HCEC 1CT (cell line): Measurements from ENCODE around the gene ABITRAM.
"Not testable (repeated sequence)": the region's sequence is repeated elsewhere in the genome, so short reads cannot be mapped to it uniquely, and the experiment has no call there.

Source experiments
- DNase-seq: peaks from one replicate; pipeline ENCODE4 v3.0.0-alpha.2; 2017

The ABITRAM gene

DNA sequence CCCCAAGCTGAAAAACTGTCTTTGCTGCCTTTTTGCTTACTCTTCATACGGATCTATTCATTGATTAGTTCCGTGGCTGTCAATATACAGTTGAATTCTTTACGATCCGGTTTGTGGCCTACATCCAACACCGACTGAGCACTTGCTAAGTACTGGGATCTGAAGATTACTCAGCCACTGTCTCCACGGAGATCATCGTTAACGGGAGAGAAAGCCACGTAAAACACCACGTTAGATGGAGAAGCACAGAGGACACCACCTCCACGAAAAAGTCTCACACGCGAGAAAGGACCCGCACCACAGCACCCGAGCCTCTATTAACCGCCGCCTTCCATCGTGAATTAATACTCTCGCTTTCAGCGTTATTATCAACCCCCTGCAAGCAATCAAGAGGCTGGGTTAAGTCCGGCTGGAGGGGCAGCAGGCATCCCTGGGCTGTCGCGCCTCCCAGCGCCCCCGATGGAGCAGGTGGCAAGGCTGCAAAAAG is 926 bp upstream of the ABITRAM start:
- DNase-seq, result no peak

DNA sequence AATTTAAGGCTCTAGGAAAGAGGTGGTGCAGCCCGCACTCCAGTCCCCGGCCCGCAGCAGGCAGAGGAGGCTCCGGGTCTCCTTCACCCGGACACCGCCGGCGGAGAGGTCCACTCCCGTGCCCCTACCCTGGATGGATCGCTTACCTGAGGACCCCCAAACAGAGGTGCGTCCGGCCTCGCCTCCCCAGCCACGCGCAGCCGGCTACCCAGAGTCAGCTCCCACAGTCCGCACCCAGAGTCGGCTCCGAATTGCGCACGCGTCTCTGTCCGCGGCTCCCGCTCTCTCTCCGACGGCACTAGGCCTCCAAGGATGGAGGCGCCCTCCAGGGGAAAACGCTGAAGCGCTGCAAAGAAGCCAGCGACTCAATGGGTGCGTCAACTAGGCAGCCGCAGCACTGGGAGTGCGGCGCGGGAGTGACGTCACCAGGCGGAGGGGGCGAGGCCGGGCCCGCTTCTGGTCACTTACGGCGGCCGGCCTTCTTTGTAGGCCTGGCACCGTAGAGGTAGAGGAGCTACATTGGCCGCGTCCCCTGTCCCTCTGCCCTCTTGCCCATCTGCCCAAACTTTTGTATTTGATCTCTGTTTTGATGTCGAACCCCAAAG is 380 bp upstream of the ABITRAM start, which contains the start of gene ELP1:
Gene ELP1 (minus strand): TSS at position 407 of the 605 bp plus-strand sequence. CDS start 2,978 bp downstream, outside the sequence.
- DNase-seq, result peak; percentile 95

DNA sequence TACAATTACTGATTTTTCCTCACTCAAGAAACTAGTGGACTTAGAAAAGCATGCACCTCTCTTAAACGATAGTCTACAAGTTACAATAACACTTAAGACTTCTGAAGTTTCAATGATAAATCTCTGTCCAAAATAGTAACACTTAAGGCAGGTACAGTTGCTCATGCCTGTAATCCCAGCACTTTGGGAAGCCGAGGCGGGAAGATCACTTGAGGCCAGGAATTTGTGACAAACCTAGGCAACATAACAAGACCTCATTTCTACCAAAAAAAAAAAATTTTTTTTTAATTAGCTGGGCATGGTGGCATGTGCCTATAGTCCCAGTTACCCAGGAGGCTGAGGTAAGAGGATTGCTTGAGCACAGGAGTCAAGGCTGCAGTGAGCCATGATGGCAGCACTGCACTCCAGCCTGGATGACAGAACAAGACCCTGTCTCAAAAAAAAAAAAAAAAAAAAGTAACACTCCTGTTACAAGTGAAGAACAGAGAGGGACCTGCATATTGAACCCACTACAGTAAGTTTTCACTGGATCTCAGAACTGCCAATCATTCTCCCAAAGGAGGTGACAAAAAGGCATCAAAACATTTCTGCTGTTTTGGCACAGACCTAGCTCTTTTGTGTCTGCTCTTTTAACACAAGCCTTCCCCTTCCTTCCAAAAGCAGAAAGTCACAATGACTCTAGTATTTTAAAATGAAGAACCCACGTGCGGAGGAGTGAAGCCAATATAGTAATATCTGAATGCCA is 3.5 kb downstream of the ABITRAM start:
- DNase-seq, result no peak

DNA sequence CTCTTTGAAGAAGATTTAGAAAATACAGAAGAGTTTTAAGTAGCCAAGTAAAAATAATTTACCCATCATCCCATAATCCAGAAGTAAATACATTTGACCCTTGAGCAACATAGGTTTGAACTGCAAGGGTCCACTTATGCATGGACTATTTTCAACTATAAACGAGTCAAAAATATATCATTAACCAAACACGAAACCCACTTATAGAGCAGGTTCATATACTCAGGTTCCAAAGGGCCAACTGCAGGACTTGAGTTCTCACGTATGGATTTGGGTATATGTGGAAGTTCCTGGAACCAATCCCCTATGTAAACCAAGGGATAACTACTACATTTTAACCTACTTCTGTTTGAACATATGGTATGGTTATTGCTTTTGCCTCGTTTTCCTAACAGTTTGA is 5.8 kb downstream of the ABITRAM start:
- no peak for DNase-seq

DNA sequence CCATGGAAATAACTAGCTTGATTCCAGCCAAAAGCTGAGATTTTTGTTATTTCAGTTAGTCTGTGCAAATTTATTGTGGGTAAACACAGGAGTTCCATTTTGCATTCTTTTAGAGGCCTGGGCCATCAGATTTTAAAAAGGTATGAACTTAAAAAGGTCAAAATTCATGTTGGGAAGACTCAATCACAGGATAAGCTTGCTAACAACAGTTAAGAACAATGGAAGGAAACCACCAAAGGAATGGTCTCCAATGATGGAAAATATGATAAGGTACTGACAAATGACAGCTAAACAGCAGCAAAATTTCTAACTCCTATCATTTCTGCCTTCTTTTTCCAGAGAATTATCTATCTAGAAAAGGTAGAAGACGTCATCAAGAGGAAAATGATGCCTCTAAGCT is 16.0 kb downstream of the ABITRAM start:
- DNase-seq, result no peak

DNA sequence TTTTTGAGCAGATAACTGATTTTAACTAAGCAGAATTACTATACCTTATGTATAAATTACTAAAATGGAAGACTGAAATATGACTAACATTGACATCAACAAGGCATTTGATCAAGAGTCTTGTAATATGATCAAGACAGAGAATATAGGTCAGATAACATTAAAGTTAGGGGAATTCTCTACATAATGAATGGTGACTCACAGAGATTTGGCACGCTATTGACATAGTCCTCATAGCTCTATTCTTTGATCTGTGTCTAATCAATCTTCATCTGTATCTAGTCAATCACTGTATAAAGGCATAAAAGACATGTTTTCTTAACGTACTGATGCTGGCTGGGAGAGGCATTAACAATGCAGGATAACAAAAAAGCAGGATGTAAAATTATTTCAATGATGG is 17.4 kb downstream of the ABITRAM start:
- DNase-seq, result no peak

DNA sequence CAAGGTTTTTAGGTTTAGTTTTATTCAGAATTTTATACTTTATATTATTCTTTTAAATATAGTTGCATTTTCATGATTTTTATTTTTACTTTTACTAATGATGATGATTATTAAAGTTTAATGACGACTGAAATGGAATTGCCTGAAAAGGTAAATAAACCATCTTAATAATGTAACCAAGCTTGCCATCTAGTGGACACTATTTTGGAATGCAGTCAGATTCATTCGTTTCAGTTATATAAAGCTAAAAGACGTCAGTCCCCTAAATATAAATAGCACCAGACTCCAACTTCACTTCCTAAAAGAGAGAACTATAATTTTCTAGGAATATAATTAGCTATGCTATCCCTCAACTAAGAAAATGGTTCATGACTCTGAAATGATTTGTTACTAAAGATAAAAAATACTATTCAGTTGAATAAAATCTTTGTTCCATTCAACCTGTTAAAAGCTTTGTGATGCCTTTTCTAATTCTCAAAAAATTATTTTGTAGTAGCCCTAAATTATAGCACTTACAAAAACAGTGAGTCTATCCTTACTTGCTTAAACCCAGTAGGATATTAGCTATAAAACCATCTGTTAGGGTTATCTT is 19.9 kb downstream of the ABITRAM start:
- peak; percentile 61 for DNase-seq

DNA sequence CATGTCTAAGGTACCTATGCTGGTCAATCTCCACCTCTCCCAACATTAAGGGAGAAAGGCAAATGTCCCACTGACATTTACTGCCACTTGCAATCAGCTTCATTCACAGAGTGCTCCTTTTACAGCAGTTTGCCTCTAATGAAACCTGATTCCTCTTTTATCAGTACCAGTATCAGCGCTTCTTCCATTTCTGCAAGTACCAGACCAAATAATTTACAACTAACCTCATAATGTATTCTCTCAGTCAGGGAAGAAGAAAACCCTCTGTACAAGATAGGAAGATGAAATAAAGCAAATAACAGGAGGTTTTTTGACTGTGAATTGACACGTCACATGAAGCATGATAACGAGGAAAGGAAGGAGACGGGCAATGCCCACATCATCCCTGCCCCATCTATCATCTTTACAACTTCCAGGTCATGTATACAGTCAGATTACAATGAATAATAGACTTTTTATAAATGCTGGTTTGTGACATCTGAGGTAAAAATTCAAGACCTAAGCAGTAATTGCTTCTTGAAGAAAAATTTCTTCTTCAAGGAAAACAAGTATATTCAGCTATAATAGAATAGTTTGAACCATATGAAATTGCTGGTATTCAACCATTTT is 21.9 kb downstream of the ABITRAM start:
- DNase-seq, result no peak

DNA sequence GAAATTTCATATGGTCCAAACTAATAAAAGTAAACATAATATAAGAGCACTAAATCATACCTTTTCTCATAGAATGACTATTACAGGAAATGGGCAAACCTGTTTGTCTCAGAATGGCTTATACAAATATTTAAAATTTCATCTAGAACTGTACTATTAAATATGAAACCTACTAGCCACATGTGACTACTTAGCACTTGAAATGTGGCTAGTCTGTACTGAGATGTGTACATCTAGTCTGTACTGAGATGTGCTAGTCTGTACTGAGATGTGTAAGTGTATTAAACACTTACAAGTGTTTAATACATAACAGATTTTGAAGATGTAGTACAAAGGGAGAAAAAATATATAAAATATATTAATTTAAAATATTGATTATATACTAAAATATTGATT is 22.4 kb downstream of the ABITRAM start:
- DNase-seq, result no peak

DNA sequence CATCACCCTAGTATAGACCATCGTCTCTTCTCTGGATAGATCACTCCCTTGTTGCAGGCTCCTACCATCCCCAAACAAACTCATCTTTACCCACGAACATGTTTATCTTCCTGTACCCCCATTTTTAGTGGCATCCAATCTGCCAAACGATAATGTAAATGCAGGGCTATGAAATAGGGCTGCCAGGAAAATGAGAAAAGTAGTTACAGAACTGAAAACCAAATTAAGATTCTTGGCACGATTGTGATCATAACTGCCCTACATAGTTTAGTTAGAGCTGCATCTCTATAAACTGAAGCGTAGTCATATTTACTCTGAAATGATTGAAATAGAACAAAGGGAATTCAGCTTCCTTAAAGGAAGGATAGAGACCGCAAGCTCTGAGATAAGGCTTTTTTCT is 26.1 kb downstream of the ABITRAM start:
- no peak for DNase-seq

DNA sequence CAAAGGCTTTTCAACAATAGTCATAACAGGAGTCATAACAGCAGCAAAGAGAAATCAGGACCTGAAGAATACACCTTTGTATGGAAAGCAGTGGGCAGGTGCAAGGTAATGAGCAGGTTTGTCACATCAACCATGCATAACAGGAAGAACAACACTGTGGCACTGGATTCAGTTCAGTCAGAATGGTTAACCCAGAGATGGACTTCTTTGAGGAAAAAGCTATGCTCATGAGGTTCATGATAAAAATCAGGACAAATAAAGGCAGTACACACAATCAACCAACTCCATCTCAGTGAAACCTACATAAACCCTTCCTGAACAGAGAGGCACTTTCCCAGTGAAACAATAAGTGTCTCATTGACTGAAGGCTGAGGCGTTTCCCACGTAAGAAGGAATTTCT is 27.0 kb downstream of the ABITRAM start:
- DNase-seq, result no peak

DNA sequence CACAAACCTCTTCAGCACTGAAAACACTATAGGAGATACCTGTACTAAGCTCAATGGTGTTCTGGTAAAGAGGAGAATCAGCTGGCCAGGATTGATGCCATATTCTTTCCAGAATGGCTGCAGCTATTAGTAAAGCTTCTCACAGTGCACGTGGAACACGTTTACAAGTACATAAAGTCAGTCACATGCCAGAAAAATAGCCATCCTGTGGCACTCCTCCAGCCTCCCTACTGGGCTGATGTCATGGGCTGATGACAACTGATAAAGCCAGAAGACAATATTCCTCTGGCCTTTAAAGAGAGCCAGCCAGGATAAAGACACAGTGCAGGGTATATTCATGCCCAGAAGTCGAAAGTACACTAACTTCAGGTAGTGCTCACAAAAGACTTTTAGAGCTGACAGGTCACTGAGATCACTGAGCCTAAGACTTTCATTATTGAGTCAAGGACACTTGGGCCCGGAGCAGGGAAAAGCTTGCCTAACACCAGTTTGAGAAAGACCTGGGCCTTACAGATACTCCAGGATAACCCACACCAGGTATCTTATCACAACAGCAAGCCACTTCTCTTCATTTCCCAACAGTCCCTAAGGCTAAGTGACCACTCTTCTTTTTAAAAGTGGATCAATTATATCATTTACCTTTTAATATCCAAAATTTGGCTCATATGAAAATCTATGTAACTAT is 29.4 kb downstream of the ABITRAM start:
- DNase-seq, result no peak

DNA sequence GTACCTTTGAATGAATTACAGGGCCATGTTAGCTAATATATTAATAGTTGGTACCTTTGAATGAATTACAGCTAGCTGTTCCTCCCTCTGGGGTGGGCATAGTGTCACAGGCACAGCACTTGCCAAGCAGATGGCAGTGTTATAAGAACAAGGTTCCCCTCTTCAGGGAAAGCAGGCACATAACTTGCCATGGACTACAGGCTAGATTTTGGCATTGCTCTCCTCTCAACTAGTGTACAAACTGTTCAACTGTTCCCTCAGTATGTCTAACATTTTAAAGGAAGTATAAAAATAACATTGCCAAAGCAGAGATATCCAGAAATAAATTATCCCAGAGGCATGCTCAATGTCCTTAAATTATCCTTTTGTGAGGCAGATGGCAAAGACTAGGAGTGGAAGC is 33.7 kb downstream of the ABITRAM start:
- no peak for DNase-seq

DNA sequence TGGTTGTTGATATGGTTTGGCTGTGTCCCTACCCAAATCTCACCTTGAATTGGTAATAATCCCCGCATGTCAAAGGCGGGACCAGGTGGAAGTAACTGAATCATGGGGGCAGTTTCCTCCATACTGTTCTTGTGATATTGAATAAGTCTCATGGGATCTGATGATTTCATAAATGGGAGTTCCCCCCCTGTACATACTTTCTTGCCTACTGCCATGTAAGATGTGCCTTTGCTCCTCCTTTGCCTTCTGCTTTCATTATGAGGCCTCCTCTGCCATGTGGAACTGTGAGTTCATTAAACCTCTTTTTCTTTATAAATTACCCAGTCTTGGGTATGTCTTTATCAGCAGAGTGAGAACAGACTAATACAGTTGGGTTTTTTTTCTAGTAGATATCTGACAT is 37.2 kb downstream of the ABITRAM start:
- not testable (repeated sequence) for DNase-seq

DNA sequence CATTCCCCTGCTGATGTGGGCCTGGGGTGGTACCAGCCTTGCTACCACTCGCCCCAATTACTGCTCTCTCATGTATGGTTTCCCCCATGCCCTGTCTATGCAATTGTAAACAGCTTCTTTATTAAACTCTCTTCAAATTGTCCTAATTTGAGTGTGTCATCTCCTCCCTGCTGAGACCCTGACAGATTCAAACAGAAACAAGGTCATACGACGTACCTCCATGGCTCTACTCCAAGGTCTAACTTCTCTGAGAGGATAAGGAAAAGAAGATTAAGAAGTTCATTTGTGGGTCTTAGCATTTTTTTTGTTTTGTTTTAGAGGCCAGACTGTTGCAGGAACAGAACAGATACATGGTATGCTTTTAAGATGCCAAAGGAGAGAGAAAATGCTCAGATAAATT is 38.0 kb downstream of the ABITRAM start:
- no peak for DNase-seq

DNA sequence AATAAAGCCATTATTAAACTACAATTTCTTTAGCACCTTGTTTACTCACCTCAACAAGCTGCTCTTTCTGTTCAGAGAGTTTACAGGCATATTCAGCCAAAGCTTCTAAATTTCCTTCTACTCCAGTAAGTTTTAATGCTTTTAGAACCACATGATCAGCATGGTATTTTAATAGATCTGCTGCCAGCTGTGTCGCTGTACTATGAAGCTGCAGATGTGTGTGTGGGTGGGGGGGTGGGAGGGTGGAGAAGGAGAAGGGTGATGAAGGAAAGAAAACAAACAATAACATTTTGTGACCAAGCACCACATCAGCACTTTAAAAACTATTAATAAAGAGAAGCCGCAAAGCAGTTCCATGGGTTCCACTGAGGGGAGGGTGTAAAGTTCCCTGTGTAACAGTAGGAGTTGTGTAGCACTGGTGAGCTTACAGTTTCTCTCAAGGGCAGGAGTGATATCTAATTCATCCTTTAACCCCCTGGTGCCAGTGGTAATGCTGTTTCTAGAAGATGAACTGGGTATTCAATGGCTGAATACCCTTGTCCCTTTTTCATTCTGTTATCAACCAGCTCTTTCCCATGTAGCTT is 38.5 kb downstream of the ABITRAM start:
- no peak for DNase-seq

DNA sequence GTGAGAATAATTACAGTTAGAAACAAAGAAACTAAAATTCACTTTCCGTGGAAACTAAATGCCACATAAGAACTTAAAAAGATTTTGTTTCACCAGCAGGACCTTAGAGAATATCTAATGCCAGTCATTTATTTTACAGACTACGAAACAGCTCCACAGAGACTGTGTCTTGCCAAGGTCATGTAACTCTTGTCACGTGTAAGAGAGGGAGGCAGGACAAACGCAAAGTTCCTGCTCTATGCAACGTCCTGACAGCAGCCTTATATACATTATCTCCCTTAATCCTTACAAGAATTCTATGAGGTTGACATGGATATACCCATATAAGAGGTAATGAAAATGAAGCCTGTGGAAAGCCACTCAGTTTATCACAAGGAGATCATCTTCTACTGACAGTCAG is 39.7 kb downstream of the ABITRAM start:
- no peak for DNase-seq

DNA sequence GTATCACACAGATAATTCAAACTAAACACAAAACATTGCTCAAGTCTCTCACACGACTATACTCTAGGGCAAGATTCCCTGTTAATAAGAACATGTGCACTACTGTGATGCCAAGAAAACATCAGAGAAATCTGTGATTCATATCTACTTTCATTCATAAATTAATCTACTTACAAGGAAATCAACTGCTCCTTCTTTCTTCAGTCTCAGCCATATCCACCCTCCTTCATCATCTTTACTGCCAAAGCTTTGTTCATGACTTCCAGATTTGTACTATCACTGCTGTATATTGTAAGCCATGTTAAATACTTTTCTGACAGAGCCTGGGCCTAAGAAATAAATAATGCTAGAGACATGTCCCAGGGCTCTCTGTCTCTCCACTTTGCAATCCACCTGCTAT is 44.0 kb downstream of the ABITRAM start:
- DNase-seq, result no peak

DNA sequence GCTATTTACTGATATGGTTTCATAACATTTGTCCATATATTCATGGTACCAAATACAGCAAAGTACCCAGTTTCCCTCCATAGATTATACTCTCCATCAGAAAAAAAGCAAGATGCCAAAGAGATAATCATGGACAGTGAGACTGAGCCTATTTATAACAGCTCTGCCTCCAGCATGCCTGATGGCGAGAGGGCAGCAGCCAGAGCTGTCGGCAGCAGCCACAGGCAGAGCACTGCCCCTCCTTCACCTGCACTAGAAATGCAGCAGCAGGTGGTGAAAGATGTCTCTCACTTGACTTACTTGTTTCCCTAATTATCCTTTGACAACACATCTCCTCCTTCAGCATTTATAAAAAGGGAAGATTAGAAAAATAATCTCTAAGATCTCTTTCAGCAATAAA is 46.7 kb downstream of the ABITRAM start:
- DNase-seq, result no peak

DNA sequence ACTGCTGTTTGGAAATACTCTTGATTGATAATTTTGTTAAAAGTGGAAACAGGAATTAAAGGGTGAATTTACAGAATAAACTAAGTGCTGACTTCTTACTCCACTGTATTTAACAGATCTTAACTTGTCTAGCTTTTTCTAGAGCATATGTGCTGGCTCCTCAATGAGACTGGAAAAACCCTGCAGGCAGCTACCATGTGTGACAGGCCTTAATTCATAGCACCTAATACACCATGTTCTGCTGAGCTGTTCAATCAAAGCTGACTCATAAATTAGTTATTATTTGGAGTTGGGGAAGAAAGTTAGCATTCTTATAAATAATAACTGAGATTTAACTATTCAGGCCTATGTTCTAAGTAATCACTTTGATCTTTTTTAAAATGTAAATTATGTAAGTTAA is 49.7 kb downstream of the ABITRAM start:
- no peak for DNase-seq
